KMS-11 (cell line): Measurements from ENCODE around the gene SCAMP5.

ENCODE experiments used
- H2AFZ ChIP-seq: fragments of 200-600 bp; sonication (generic); 2 replicates; pipeline ENCODE4 v1.6.1; 2016; ENCODE audit warnings: antibody characterized with exemption, mixed run types, low read depth
- H3K27ac ChIP-seq: fragments of 200-600 bp; sonication (generic); 2 replicates; pipeline ENCODE4 v1.6.1; 2016; ENCODE audit warnings: mild to moderate bottlenecking, mixed run types
- H3K27me3 ChIP-seq: fragments of 200-600 bp; sonication (generic); 2 replicates; pipeline ENCODE4 v1.6.1; 2017; ENCODE audit warnings: mild to moderate bottlenecking, low read depth, mixed run types, moderate library complexity; ENCODE audit not compliant: insufficient read depth
- H3K36me3 ChIP-seq: fragments of 200-600 bp; sonication (generic); 2 replicates; pipeline ENCODE4 v1.6.1; 2017; ENCODE audit warnings: mild to moderate bottlenecking, mixed run types; ENCODE audit not compliant: insufficient read depth
- H3K4me1 ChIP-seq: fragments of 200-600 bp; sonication (generic); 2 replicates; pipeline ENCODE4 v1.6.1; 2016; ENCODE audit warnings: mild to moderate bottlenecking, low read depth, mixed run types; ENCODE audit not compliant: poor library complexity, severe bottlenecking
- H3K4me2 ChIP-seq: fragments of 200-600 bp; sonication (generic); 2 replicates; pipeline ENCODE4 v1.7.0; 2016; ENCODE audit warnings: mild to moderate bottlenecking, mixed run types
- H3K4me3 ChIP-seq: fragments of 200-600 bp; sonication (generic); IDR thresholded peaks from 2 replicates; pipeline ENCODE4 v1.6.1; 2017; ENCODE audit warnings: low read depth, low read length, mixed read lengths; ENCODE audit not compliant: insufficient read depth
- H3K79me2 ChIP-seq: fragments of 200-600 bp; sonication (generic); 2 replicates; pipeline ENCODE4 v1.6.1; 2016; ENCODE audit warnings: low read depth, mixed run types; ENCODE audit not compliant: insufficient read depth
- H3K9ac ChIP-seq: fragments of 200-600 bp; sonication (generic); 2 replicates; pipeline ENCODE4 v1.6.1; 2016; ENCODE audit warnings: mild to moderate bottlenecking, mixed run types
- H4K20me1 ChIP-seq: fragments of 200-600 bp; sonication (generic); 2 replicates; pipeline ENCODE4 v1.6.1; 2016; ENCODE audit warnings: mild to moderate bottlenecking, mixed run types; ENCODE audit not compliant: insufficient read depth
- CTCF ChIP-seq: fragments of 200-600 bp; sonication (generic); conservative IDR thresholded peaks from 2 replicates; pipeline ENCODE4 v1.6.1; 2017; ENCODE audit warnings: low read depth, mild to moderate bottlenecking, antibody characterized with exemption, low read length, moderate library complexity, mixed read lengths

Gene SCAMP5

GRCh38 chr15:75064846-75065245, 69.5 kb downstream of the SCAMP5 start:
- Histone ChIP-seq H3K36me3 (no peaks in the 10 kb centered on the region), H3K4me1 (peaks cover 92% of the 10 kb centered on the region), H3K27ac (no peak overlapping the region), H3K9ac (no peak overlapping the region), H3K4me2 (peak overlapping the region; percentile 69; the same call in 1 of the 2 replicates), H3K79me2 (no peaks in the 10 kb centered on the region), H3K4me3 (no peak overlapping the region), H3K27me3 (no peaks in the 10 kb centered on the region), H2AFZ (no peak overlapping the region), H4K20me1 (no peaks in the 10 kb centered on the region)
- TF ChIP-seq CTCF = no peak

- no peak for TF ChIP-seq CTCF
- no peaks in the 10 kb centered on the region for H4K20me1 ChIP-seq
- no peak overlapping the region for H3K9ac ChIP-seq
- H2AFZ ChIP-seq = no peak overlapping the region
- H3K36me3 ChIP-seq = no peaks in the 10 kb centered on the region
- no peaks in the 10 kb centered on the region for H3K79me2 ChIP-seq
- H3K4me1 ChIP-seq = peaks cover 96% of the 10 kb centered on the region
- H3K27ac ChIP-seq = no peak overlapping the region
- H3K4me2 ChIP-seq = peak overlapping the region; percentile 69; the same call in 1 of the 2 replicates
- H3K27me3 ChIP-seq = no peaks in the 10 kb centered on the region
- H3K4me3 ChIP-seq = no peak overlapping the region
These were observed 70.1 kb downstream of the SCAMP5 start for GRCh38 chr15:75065467-75065850.

- H3K27me3 ChIP-seq = no peaks in the 10 kb centered on the region
- TF ChIP-seq CTCF = no peak
- no peak overlapping the region for H3K9ac ChIP-seq
- H3K4me2 ChIP-seq = peak overlapping the region; percentile 69
- H3K4me3 ChIP-seq = no peak overlapping the region
- H2AFZ ChIP-seq = no peak overlapping the region
- H3K27ac ChIP-seq = peak overlapping the region; percentile 41; the same call in 1 of the 2 replicates
- H3K36me3 ChIP-seq = no peaks in the 10 kb centered on the region
- H3K4me1 ChIP-seq = peaks cover 96% of the 10 kb centered on the region
- H3K79me2 ChIP-seq = no peaks in the 10 kb centered on the region
- H4K20me1 ChIP-seq = no peaks in the 10 kb centered on the region
These were observed 70.6 kb downstream of the SCAMP5 start for GRCh38 chr15:75065851-75066509.

GRCh38 chr15:75067123-75067830, 71.9 kb downstream of the SCAMP5 start:
- TF ChIP-seq CTCF = no peak
- H3K79me2 ChIP-seq = no peaks in the 10 kb centered on the region
- H3K4me1 ChIP-seq = peaks cover 83% of the 10 kb centered on the region
- no peaks in the 10 kb centered on the region for H3K27me3 ChIP-seq
- no peak overlapping the region for H3K4me3 ChIP-seq
- no peaks in the 10 kb centered on the region for H3K36me3 ChIP-seq
- H3K27ac ChIP-seq = peak overlapping the region; percentile 41
- 0 out of 2 replicates have a peak overlapping the region, but pooled peaks have one; percentile 1 for H3K9ac ChIP-seq
- peak overlapping the region; percentile 69 for H3K4me2 ChIP-seq
- H2AFZ ChIP-seq = 0 out of 2 replicates have a peak overlapping the region, but pooled peaks have one; percentile 19
- H4K20me1 ChIP-seq = no peaks in the 10 kb centered on the region
